HG02678 (cell line): ENCODE data around the gene TOPORS.

ENCODE experiments used
- ATAC-seq: cut with Tn5 transposase; IDR thresholded peaks from one replicate; pipeline ENCODE4 v1.9.1; 2021; ENCODE audit warnings: mild to moderate bottlenecking, moderate library complexity; ENCODE audit not compliant: unreplicated experiment

Gene TOPORS

DNA sequence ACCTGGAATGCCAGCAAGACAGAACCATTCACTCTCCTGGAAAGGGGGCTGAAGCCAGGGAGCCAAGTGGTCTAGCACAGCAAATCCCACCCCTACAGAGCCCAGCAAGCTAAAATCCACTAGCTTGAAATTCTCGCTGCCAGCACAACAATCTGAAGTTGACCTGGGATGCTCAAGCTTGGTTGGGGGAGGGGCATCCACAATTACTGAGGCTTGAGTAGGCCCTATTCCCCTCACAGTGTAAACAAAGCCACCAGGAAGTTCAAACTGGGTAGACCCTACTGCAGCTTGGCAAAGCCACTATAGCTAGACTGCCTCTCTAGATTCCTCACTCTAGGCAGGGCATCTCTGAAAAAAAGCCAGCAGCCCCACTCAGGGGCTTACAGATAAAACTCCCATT, 43.7 kb downstream of the TOPORS start:
- ATAC-seq: no peak

DNA sequence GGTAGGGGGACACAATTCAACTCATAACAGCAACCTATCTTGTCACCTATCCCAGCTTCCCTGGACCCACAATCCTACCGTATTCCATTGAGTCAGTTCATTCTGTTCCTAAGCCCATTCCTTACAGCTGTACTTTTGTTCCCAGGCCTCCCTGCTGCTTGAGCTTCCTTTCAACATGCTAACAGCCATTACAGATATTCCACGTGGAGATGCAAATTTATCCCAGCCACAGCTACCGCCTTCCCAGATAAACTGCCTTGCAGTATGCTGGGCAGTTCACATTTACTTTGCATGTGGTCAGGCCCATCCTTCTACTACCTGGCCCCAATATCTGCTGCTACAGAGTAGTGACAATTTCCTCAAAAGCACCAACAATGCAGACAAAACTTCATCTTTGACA, 49.4 kb downstream of the TOPORS start:
- no peak for ATAC-seq

GRCh38 chr9:32502464-32502863, 49.9 kb downstream of the TOPORS start:
- ATAC-seq: no peak

- ATAC-seq: no peak
Measured at GRCh38 chr9:32501868-32502267, 50.5 kb downstream of the TOPORS start.

- ATAC-seq: no peak
Measured at GRCh38 chr9:32500768-32501167, 51.6 kb downstream of the TOPORS start.

GRCh38 chr9:32497921-32498320, 54.5 kb downstream of the TOPORS start:
- ATAC-seq: no peak

DNA sequence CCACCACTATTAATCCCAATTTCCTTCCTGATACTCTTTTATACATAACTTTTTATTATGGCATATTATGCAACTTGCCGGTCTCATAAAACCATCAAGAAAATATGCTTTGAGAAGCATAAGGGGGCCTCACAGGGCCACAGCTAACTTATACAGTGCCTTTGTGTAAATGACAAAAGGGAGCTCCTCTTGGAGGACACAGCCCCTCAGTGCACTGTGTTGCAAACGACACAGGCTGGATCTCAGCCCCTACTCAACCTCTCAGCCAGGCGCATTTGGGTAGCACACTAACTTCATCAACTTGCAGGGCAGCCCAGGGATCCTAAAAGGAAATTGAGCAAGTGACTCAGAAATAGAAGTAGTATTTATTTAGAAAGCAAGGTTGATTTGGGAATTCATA, 61.8 kb downstream of the TOPORS start:
- no peak for ATAC-seq
